Adrenal gland (tissue), 12 donors: ENCODE results near the gene SOBP. TPM values are rescaled to one million over a fixed set of nuclear protein-coding genes. Genes with fewer than 3 reads are reported as not detected.

Experiments used
- DNase-seq, 7 donors: peaks; one replicate each; pipeline ENCODE4 v3.0.0-alpha.2; 2019 to 2020
- H3K27ac ChIP-seq, 5 donors: fragments of 200-600 bp; sonication (generic) in 4 of 5; 1 replicate in 3 of 5; 2 replicates in 2 of 5; pipeline versions ENCODE4 v1.5.1 to v1.8.0; 2016 to 2020; ENCODE audit warnings: mild to moderate bottlenecking in 1 of 5
- H3K27me3 ChIP-seq: fragments of 200-600 bp; 2 replicates; pipeline ENCODE4 v1.8.0; 2021
- H3K36me3 ChIP-seq, 2 donors: fragments of 200-600 bp; replicated peaks in 1 of 2; 1 replicate in 1 of 2; 2 replicates in 1 of 2; pipeline versions ENCODE4 v1.5.1 to v1.8.0; 2018 to 2022
- H3K4me1 ChIP-seq, 2 donors: fragments of 200-600 bp; replicated peaks in 1 of 2; 1 replicate in 1 of 2; 2 replicates in 1 of 2; pipeline versions ENCODE4 v1.5.1 to v1.8.0; 2018 to 2021
- H3K4me3 ChIP-seq, 4 donors: fragments of 200-600 bp; sonication (generic) in 3 of 4; one replicate each; pipeline ENCODE4 v1.5.1; 2016 to 2018
- H3K9me3 ChIP-seq, 3 donors: fragments of 200-600 bp; sonication (generic) in 1 of 3; replicated peaks in 1 of 3; 1 replicate in 2 of 3; 2 replicates in 1 of 3; pipeline versions ENCODE4 v1.5.1 to v1.8.0; 2016 to 2021
- POLR2A ChIP-seq, 2 donors: fragments of 450-650 bp; IDR thresholded peaks; one replicate each; pipeline ENCODE4 v1.6.1; 2017; ENCODE audit warnings: antibody characterized with exemption in 2 of 2, mild to moderate bottlenecking in 2 of 2, moderate library complexity in 1 of 2
- WGBS, 4 donors: extraction: QIAGEN DNeasy Blood & Tissue Kit in 2 of 4; methylation state at CpG; one replicate each; pipeline versions ENCODE4 v1.1.5 to v1.1.7; 2013 to 2017; 5-methylcytosine and 5-hydroxymethylcytosine counted together
- intact Hi-C, 2 donors: fragments of 100-400 bp; cut with DNase I; formaldehyde crosslinking; loops; one replicate each; pipeline versions ENCODE4 v1.14.1 to v1.15.0; 2022 to 2023
- polyA plus RNA-seq, 3 donors: library from polyadenylated mRNA; stranded (reverse); fragments of 200-250 nt in 2 of 3; fragments of 350-450 nt in 1 of 3; fragmentation: Illumina TruSeq in 1 of 3; extraction: RNeasy Lipid Tissue Mini Kit (QIAGEN cat#74804) in 1 of 3; gene quantifications; one replicate each; pipeline ENCODE4 v1.2.3, GENCODE V29; 2013 to 2014
- total RNA-seq, 9 donors: library from RNA; depleted of rRNA in 4 of 9; stranded (reverse); fragments of >200 nt in 4 of 9; fragments of 120-200 nt in 1 of 9; fragmentation: NEBNext Ultra II Directional in 1 of 9; extraction: Animal tissue kit (Norgen Biotek cat#: 25700) in 1 of 9; gene quantifications; one replicate each; pipeline versions ENCODE4 v1.1.0 to v1.2.4, GENCODE V29; 2013 to 2023
- TF ChIP-seq, protein P1 (sequence below), 6 experiments: fragments of 450-650 bp in 4 of 6; fragments of 200-600 bp in 2 of 6; sonication (generic) in 1 of 6; IDR thresholded peaks; 1 replicate in 5 of 6; 2 replicates in 1 of 6; pipeline versions ENCODE4 v1.5.1 to v1.8.0; 2016 to 2021; ENCODE audit warnings: antibody characterized with exemption in 6 of 6, mild to moderate bottlenecking in 2 of 6, moderate library complexity in 1 of 6
- donor health status: healthy with polysubstance abuse.
- donor health status: Bipolar disorder and iron deficiency.
- donor health status: DM: yes; HTN: yes; CAD: no.
- donor health status: DM: no; HTN: no; CAD: no.
- donor health status: DM: no; HTN: no; CAD: no.
- donor health status: DM: yes; HTN: yes; CAD: no.

SOBP gene
- total and polyA plus RNA-seq, 12 donors: 5.6 to 25.6 (median 12.5) TPM

DNA sequence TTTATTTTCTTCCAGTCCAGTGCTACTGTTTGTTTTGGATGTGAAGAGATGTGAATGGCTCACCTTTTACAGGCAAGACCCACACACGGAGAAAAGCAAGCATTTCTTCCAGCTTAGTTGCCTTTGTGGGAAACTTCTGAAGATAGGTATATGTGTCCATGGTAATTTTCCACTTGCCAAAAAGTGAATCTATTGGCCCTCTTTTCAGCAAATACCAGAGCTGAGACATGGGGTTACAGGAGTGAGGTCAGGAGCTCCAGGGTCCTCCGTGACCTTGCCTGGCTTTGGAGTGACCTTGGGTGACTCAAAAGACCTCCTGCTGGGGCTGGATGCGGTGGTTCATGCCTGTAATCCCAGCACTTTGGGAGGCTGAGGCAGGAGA is 167.4 kb downstream of the SOBP start:
- Histone ChIP-seq H3K4me1 (peaks cover 13 to 62% of the 10 kb centered on the region in 2 donors), H3K36me3 (no peaks in the 10 kb centered on the region), H3K9me3 (no peaks in the 10 kb centered on the region), H3K27me3 (no peaks in the 10 kb centered on the region), H3K4me3 (no peak overlapping the region), H3K27ac (peak overlapping the region in 2 of 5 donors; percentile 44 to 68)
- intact Hi-C loops: no loop called here
- 38 to 64% (median 53%) methylated on average over 3 of the region's 3 CpGs for WGBS, 4 donors
- TF ChIP-seq POLR2A (IDR thresholded peaks at IDR 0.05): no peak
- TF ChIP-seq, protein P1, sequence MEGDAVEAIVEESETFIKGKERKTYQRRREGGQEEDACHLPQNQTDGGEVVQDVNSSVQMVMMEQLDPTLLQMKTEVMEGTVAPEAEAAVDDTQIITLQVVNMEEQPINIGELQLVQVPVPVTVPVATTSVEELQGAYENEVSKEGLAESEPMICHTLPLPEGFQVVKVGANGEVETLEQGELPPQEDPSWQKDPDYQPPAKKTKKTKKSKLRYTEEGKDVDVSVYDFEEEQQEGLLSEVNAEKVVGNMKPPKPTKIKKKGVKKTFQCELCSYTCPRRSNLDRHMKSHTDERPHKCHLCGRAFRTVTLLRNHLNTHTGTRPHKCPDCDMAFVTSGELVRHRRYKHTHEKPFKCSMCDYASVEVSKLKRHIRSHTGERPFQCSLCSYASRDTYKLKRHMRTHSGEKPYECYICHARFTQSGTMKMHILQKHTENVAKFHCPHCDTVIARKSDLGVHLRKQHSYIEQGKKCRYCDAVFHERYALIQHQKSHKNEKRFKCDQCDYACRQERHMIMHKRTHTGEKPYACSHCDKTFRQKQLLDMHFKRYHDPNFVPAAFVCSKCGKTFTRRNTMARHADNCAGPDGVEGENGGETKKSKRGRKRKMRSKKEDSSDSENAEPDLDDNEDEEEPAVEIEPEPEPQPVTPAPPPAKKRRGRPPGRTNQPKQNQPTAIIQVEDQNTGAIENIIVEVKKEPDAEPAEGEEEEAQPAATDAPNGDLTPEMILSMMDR (IDR thresholded peaks at IDR 0.05): no peak
- no peak for DNase-seq

DNA sequence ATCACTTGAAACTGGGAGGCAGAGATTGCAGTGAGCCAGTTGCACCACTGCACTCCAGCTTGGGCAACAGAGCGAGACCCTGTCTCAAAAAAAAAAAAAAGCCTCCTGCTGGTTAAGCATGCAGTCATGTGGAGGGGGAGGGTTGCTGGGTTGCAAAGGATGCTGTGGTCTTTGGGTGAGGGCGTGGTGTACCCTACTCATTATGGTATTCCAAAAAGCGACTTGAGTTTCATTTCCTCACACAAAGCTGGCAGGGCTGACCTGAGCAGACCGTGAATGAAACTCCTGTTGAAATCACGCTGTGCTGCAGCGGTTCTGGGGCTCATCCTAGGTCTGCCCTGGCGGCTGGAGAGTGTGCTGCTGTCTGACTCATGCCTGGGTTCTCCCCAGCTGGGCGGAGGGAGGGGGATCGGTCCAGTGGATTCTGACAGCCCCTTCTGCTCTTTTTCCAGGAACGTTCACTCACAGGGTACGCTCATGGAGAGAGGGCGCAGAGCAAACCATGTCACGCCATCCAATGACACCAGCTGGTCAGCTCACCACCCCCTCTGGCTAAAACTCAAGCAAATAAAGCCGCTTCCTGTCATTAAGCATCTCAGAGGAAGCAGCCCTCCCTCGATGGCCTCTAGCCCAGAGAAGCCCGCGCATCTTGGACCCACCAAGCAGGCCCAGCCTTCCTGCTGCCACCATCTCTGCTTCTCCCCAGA is 168.0 kb downstream of the SOBP start:
- no peaks in the 10 kb centered on the region for H3K27me3 ChIP-seq
- TF ChIP-seq, protein P1 (IDR thresholded peaks at IDR 0.05): peak in 5 of 6 experiments; percentile 23 to 59 (median 40)
- peak in 1 of 2 donors; percentile 31 for TF ChIP-seq POLR2A (IDR thresholded peaks at IDR 0.05)
- no peaks in the 10 kb centered on the region for H3K9me3 ChIP-seq
- H3K4me1 ChIP-seq: peaks cover 17 to 57% of the 10 kb centered on the region in 2 donors
- peak overlapping the region in 3 of 5 donors; percentile 33 to 68 (median 44) for H3K27ac ChIP-seq
- no peaks in the 10 kb centered on the region for H3K36me3 ChIP-seq
- H3K4me3 ChIP-seq: no peak overlapping the region
- intact Hi-C loops: no loop called here
- DNase-seq: peak in 6 of 7 donors; percentile 70 to 88 (median 76)
- 32 to 54% (median 45%) methylated on average over 7 to 17 of the region's 17 CpGs for WGBS, 4 donors

DNA sequence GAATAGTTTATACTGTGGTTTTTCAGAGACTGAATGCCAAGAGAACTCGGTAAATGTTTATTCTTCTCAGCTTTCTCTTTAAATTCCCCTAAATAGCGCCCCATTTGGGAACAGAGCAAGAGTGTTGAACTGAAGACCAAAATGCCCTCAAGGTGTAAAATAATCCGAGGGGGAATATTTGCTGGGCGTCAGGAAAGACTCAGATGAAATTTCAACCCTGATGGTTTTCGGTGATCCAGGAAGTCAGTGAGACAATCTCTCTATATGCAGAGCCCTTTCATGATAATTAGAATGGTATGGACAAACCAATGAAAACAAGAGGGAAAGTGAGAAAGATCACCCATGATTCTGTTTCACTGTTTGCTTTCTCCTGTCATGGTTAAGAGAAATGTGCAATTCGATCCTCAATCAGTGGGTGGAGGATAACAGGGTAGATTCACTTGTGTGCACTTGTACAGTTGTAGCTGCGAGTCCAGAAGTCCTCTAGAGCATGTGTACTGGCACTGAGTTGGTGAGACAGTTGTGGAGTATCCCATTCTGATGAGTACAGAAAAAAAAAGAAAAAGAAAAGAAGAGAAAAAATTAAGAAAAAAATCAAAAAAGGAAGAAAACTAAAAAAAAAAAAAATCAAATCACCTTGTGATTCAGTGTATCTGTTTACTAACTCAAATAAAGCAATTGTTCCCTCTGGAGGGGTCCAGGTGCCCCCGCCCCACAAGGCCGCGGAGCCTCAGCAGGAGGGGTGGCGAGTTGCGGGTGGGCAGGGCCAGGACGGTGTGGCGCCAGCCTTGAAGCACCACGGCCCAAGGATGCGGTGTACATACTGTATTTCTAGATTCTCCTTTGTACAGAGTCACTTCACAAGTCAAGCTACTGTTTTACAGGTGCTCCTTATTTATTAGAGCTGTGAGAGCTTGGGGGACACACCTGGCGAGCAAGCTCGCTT is 169.3 kb downstream of the SOBP start:
- TF ChIP-seq, protein P1 (IDR thresholded peaks at IDR 0.05): no peak
- TF ChIP-seq POLR2A (IDR thresholded peaks at IDR 0.05): no peak
- H3K27me3 ChIP-seq: no peaks in the 10 kb centered on the region
- H3K4me1 ChIP-seq: peaks cover 20 to 46% of the 10 kb centered on the region in 2 donors
- H3K36me3 ChIP-seq: no peaks in the 10 kb centered on the region
- WGBS, 4 donors: 88 to 92% (median 89%) methylated on average over 17 to 18 of the region's 18 CpGs
- peak overlapping the region in 1 of 5 donors; percentile 68 for H3K27ac ChIP-seq
- no peaks in the 10 kb centered on the region for H3K9me3 ChIP-seq
- intact Hi-C loops: no loop called here
- no peak overlapping the region for H3K4me3 ChIP-seq
- DNase-seq: no peak

DNA sequence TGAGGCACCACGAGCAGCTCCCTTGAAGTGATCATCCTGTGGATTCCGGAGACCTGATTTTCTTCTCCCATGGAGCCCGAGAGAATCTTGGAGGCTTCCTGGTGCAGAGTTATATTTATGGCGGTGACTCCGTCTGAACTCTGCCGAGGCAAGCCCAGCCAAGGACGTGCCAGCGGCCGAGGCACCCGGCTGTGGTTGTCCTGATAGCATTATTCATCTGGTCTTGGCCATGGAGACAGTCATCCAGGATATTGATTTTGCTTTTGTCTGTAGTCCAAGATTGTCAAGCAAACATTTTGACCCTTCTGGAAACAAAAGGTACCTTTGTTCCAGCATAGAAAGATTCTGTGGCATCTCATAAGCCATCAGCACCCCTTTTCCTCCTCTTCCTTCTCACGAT is 170.9 kb downstream of the SOBP start:
- DNase-seq: peak; percentile 57 to 79 (median 76)
- 44 to 56% (median 47%) methylated on average over 10 to 11 of the region's 11 CpGs for WGBS, 4 donors
- intact Hi-C loops: no loop called here
- H3K4me3 ChIP-seq: peak overlapping the region in 1 of 4 donors; percentile 17
- H3K4me1 ChIP-seq: peaks cover 20 to 34% of the 10 kb centered on the region in 2 donors
- TF ChIP-seq, protein P1 (IDR thresholded peaks at IDR 0.05): no peak
- no peak for TF ChIP-seq POLR2A (IDR thresholded peaks at IDR 0.05)
- no peaks in the 10 kb centered on the region for H3K9me3 ChIP-seq
- no peaks in the 10 kb centered on the region for H3K36me3 ChIP-seq
- H3K27ac ChIP-seq: peak overlapping the region; percentile 42 to 79 (median 61)
- H3K27me3 ChIP-seq: no peaks in the 10 kb centered on the region
